Uterus (tissue), 4 donors: Measurements from ENCODE around the gene SPATS2L. TPM values are rescaled to one million over a fixed set of nuclear protein-coding genes. Genes with fewer than 3 reads are reported as not detected.

Experiments used
- DNase-seq, 2 donors: peaks; one replicate each; pipeline ENCODE4 v3.0.0-alpha.2; 2019 to 2020
- H3K27ac ChIP-seq, 2 donors: fragments of 200-600 bp; sonication (generic); 1 replicate in 1 of 2; 2 replicates in 1 of 2; pipeline ENCODE4 v1.5.1; 2016 to 2018
- H3K27me3 ChIP-seq, 2 donors: fragments of 200-600 bp; sonication (generic); one replicate each; pipeline ENCODE4 v1.5.1; 2018 to 2019; ENCODE audit warnings: control low read depth in 1 of 2
- H3K36me3 ChIP-seq, 2 donors: fragments of 200-600 bp; sonication (generic); one replicate each; pipeline ENCODE4 v1.5.1; 2019; ENCODE audit warnings: control low read depth in 1 of 2
- H3K4me1 ChIP-seq, 2 donors: fragments of 200-600 bp; sonication (generic); one replicate each; pipeline ENCODE4 v1.5.1; 2018 to 2019; ENCODE audit warnings: control low read depth in 1 of 2
- H3K4me3 ChIP-seq, 2 donors: fragments of 200-600 bp; sonication (generic); 1 replicate in 1 of 2; 2 replicates in 1 of 2; pipeline ENCODE4 v1.5.1; 2018 to 2019; ENCODE audit warnings: mild to moderate bottlenecking in 1 of 2
- H3K9me3 ChIP-seq, 2 donors: fragments of 200-600 bp; sonication (generic); one replicate each; pipeline ENCODE4 v1.5.1; 2019; ENCODE audit warnings: control low read depth in 1 of 2
- POLR2A ChIP-seq, 2 donors: fragments of 450-650 bp; IDR thresholded peaks; one replicate each; pipeline ENCODE4 v1.6.1; 2016; ENCODE audit warnings: antibody characterized with exemption in 2 of 2, mild to moderate bottlenecking in 1 of 2, moderate library complexity in 1 of 2
- intact Hi-C: fragments of 100-400 bp; cut with DNase I; formaldehyde crosslinking; loops from one replicate; pipeline ENCODE4 v1.15.1; 2023; ENCODE audit warnings: low total_unique reads
- total RNA-seq, 4 donors: library from RNA; depleted of rRNA in 3 of 4; stranded (reverse); fragments of >200 nt in 3 of 4; gene quantifications; one replicate each; pipeline versions ENCODE4 v1.1.0 to v1.2.4, GENCODE V29; 2014 to 2023
- TF ChIP-seq, protein P1 (sequence below), 4 experiments: fragments of 200-600 bp in 2 of 4; fragments of 450-650 bp in 2 of 4; sonication (generic) in 2 of 4; IDR thresholded peaks; one replicate each; pipeline ENCODE4 v1.5.1; 2016 to 2019; ENCODE audit warnings: antibody characterized with exemption in 4 of 4, mild to moderate bottlenecking in 2 of 4, moderate library complexity in 1 of 4
- donor health status: DM: yes; HTN: yes; CAD: no.

SPATS2L gene
- total RNA-seq, 4 donors from 2014 or later, result 20.6 to 99.3 (median 73.1) TPM

DNA sequence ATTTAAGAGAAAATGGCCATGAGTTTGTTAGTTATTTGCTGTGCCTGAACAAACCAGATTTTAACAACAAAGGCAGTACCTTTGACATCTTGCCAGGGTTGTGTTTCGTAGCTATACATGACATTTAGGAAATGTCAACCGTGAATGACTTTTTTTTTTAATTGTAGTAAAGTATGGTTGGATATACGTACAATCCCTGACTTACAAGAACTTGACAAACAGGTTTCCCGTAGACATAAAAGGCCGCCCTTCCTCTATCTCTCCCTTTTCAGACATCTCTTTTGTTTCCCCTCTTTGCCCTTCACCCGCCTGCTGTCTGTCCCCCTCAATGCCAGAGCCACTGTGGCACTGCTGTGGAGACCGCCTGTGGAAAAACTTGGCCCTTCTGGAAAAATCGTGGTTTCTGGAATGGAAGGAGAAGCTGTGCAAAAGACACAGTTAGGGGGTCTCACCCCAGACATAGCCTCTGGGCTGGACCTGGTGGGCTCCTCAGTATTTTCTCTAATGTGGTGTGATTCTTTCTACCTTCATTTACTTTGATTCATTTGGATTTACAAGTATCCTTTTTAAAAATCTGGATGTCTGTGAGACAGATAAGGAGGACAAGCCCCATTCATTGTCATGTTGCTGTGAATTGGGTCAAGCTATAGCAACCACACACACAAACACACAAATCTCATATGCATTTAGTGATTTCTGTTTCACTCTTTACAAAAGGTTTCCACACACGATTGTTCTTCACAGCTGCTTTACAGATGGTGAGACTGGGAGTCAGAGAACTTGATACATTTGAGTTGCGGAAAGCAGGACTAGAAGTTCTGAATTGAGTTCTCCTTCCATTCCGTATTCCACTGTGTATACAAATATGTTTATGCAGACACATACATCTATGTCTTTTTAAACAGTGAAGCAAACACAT is 48.6 kb downstream of the SPATS2L start:
- Histone ChIP-seq H3K27me3 (no peaks in the 10 kb centered on the region), H3K36me3 (no peaks in the 10 kb centered on the region), H3K9me3 (no peaks in the 10 kb centered on the region), H3K4me1 (peaks cover 5 to 6% of the 10 kb centered on the region in 2 donors), H3K4me3 (no peak overlapping the region), H3K27ac (no peak overlapping the region)
- intact Hi-C loops, result no loop called here
- TF ChIP-seq POLR2A (IDR thresholded peaks at IDR 0.05), result no peak
- TF ChIP-seq, protein P1, sequence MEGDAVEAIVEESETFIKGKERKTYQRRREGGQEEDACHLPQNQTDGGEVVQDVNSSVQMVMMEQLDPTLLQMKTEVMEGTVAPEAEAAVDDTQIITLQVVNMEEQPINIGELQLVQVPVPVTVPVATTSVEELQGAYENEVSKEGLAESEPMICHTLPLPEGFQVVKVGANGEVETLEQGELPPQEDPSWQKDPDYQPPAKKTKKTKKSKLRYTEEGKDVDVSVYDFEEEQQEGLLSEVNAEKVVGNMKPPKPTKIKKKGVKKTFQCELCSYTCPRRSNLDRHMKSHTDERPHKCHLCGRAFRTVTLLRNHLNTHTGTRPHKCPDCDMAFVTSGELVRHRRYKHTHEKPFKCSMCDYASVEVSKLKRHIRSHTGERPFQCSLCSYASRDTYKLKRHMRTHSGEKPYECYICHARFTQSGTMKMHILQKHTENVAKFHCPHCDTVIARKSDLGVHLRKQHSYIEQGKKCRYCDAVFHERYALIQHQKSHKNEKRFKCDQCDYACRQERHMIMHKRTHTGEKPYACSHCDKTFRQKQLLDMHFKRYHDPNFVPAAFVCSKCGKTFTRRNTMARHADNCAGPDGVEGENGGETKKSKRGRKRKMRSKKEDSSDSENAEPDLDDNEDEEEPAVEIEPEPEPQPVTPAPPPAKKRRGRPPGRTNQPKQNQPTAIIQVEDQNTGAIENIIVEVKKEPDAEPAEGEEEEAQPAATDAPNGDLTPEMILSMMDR (IDR thresholded peaks at IDR 0.05), result no peak
- no peak for DNase-seq

DNA sequence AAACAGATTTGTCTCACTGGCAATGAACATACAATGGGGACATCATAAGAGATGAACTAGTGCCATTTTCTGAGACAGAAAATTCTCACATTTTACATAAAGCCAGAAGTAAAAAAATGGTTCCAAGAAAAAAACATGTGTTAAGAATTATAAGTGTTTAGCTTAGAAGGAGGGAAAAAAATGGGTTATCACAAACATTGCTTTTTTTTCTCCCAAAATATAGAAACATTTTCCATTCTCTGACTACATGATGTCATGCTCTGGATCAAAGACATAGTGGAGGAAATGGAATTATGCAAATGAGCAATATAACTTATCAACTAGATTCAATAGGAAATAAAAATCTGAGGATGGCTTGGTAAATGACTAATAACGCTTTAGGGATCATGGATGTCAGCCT is 49.8 kb downstream of the SPATS2L start:
- Histone ChIP-seq H3K27me3 (no peaks in the 10 kb centered on the region), H3K9me3 (no peaks in the 10 kb centered on the region), H3K4me3 (no peak overlapping the region), H3K36me3 (no peaks in the 10 kb centered on the region), H3K27ac (no peak overlapping the region), H3K4me1 (peaks cover 5 to 6% of the 10 kb centered on the region in 2 donors)
- no peak for TF ChIP-seq POLR2A (IDR thresholded peaks at IDR 0.05)
- TF ChIP-seq, protein P1 (IDR thresholded peaks at IDR 0.05), result no peak
- DNase-seq, result no peak
- intact Hi-C loops, result no loop called here

DNA sequence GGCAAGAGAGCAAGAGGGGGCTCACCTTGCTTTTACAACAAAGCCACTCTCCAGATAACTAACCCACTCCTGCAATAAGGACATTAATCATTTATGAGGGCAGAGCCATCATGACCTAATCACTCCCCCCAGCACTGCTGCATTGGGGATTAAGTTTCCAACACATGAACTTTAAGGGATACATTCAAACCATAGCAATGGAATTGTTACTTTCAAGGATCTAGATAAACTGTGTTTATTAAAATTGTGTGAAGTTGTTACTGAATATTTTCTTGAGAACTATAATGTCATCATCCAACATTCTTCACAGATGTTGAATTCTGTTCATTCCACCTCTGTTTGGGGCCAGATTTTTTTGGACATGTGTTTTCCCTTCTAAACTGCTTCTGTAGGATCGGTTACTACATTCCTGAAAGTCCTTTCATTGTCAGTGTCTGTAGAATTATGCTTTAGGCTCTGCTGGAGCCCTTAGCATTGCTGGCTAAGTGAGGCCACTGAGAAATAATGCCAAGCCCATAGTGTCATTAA is 50.4 kb downstream of the SPATS2L start:
- H3K9me3 ChIP-seq, result no peaks in the 10 kb centered on the region
- H3K27me3 ChIP-seq, result no peaks in the 10 kb centered on the region
- DNase-seq, result no peak
- H3K27ac ChIP-seq, result no peak overlapping the region
- no peak for TF ChIP-seq POLR2A (IDR thresholded peaks at IDR 0.05)
- TF ChIP-seq, protein P1 (IDR thresholded peaks at IDR 0.05), result no peak
- no peaks in the 10 kb centered on the region for H3K36me3 ChIP-seq
- peaks cover 0 to 6% of the 10 kb centered on the region in 2 donors for H3K4me1 ChIP-seq
- intact Hi-C loops, result no loop called here
- H3K4me3 ChIP-seq, result no peak overlapping the region

DNA sequence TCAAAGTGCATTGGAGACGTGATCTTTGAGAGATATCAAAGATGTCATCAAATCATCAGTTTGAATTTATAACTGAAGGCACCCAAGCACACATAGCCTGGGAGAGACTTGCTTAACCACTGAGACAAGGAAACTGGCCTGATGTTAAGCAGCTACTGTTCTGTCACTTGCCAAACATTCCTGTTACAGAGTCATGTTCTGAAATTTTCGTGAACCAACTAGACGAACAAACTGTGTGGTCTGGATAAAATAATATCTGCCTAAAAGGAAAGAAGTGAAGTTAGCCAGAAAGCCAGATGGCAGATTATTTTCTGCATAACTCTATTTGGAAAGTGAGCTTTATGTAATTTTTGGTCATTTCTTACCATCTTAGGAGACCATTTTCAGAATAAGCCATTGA is 51.4 kb downstream of the SPATS2L start:
- H3K9me3 ChIP-seq, result no peaks in the 10 kb centered on the region
- H3K27me3 ChIP-seq, result no peaks in the 10 kb centered on the region
- H3K27ac ChIP-seq, result no peak overlapping the region
- no peaks in the 10 kb centered on the region for H3K36me3 ChIP-seq
- DNase-seq, result no peak
- no peak for TF ChIP-seq POLR2A (IDR thresholded peaks at IDR 0.05)
- TF ChIP-seq, protein P1 (IDR thresholded peaks at IDR 0.05), result no peak
- intact Hi-C loops, result no loop called here
- peaks cover 0 to under 1% of the 10 kb centered on the region in 2 donors for H3K4me1 ChIP-seq
- no peak overlapping the region for H3K4me3 ChIP-seq

DNA sequence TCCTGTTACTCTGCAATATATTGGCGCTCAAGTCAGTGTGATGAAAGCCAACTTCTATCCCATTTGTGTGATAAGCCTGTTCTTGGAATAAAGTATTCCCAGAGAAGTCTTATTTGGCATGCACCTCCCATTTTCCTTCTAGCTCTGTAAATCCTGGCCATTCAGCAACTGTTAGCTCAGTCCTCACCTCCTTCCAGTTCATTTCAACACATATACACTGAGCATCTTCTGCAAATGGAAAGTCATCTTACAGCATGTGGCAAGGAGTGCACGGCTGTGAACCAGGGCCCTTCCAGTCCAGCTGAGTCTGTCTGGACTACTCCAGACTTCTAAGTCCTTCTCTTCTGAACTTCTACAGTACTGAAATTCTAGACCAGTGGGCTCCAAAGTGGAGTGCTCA is 53.1 kb downstream of the SPATS2L start:
- no peak overlapping the region for H3K4me3 ChIP-seq
- H3K27ac ChIP-seq, result no peak overlapping the region
- H3K27me3 ChIP-seq, result no peaks in the 10 kb centered on the region
- no peak for DNase-seq
- TF ChIP-seq, protein P1 (IDR thresholded peaks at IDR 0.05), result no peak
- TF ChIP-seq POLR2A (IDR thresholded peaks at IDR 0.05), result no peak
- H3K9me3 ChIP-seq, result no peaks in the 10 kb centered on the region
- intact Hi-C loops, result no loop called here
- no peaks in the 10 kb centered on the region for H3K36me3 ChIP-seq
- H3K4me1 ChIP-seq, result no peaks in the 10 kb centered on the region
